Eye (tissue), 1 donor: Measurements from ENCODE around the gene ADAMTS17.

ENCODE experiments used
- DNase-seq: peaks from one replicate; pipeline ENCODE4 v3.0.0-alpha.2; 2015

Gene ADAMTS17

DNA sequence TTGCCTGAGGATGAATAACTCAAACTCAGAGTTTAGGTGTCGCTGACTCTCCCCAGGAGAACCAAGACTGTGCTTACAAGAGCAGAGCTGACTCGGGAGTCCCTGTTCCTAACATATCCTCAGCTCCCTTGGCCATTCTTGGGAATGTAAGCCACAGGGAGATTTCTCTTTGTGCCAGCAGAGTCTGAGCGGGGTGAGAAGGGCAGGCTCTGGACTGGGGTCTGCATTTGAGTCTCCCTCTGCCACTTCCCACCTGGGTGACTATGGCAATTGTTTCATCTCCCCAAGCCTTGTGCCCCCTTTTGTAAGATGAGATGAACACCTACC is 126.0 kb downstream of the ADAMTS17 start:
- DNase-seq: no peak

DNA sequence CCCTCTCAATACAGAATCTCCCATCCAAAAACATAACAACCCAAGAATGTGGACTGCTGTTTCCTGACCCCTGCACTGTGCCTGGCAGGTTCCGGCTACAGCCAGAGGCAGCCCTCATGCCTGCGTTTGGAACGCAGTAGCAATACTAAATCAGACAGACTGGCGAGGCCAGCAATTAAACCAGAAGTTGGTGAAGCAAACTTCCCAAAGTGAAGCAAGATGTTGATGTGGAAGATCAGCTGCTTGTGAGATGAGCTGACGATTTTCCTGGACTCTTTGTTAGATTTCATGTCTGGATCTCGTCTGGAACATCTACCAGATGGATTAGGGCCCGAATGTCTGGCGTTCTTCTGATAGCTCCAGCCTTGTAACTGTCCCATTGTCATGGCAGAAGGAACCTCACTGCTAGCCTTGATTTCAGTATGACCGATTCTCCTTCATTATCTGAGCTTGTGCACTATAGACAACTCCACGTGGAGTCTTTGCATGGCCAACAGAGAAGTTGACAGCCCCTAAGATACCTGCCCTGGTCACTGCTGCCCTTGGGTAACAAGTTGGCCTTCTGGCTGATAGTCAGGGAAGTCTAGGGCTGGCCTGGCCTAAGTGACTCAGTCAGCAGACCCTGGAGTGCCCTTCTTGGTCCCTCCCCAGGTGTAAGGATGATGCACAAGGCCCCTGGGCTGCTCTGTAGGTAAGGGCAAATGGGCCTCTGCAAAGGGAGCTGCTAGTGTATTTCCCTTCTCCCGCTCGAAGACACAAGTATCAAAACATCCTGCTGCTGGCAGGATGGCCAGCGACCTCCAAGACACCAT is 126.5 kb downstream of the ADAMTS17 start:
- no peak for DNase-seq

DNA sequence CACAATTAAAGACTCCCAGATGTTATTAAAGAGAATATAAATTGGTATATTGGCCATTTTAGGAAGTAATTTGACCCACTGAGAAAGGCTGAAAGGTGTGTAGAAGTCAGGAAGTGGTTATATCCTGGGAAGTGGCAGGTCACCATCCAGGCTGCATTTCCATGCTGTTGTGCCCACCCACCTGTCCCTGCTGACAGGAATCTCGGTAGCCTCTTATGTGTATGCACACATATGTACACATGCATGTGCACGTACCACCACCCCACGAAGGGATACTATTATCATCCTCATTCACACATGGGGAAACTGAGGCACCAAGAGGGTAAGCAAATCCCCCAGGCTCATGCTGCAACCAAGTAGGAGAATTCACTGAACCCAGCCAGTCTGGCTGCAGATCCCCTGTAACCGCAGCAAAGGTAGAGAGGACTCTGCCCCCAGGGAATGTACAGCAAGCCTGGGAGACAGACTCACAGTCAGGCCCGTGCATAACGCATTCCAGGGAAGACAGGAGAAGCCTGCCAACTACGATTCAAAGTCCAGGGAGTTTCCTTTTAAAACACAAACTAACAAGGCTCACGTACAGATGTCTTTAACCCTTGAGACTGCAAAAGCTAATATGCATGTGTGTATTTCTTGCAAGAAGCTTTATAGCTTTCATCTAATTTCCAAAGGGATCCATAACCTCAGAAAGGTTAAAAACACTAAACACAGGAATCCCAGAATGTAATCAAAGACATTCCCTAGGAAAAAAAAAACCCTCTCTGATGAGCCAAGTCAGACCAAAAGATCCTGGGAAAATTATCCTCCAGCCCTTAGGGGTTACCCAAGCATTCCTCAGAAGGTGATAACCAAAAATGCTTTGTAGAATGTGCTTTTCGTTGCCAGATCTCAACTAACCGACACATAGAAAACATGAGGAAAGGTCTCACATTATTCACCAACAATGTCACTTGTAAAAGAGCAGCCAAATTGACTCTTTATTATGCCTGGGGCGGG is 129.6 kb downstream of the ADAMTS17 start:
- DNase-seq: no peak

DNA sequence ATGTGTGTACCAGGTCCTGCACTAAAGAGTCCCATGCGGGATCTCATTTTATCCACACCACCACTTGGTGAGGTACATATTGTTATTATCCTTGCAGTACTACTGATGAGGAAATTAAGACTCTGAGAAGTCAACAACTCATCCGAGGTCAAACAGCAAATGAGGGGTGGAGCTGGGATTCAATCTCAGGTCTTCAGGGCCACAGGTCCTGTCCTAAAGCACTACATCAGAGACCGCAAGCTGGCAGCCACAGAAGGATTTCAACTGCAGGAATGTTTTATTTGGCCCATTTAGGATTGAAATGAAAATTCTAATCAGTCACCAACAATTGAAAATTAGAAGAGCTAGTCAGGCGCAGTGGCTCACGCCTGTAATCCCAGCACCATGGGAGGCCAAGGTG is 131.4 kb downstream of the ADAMTS17 start:
- DNase-seq: no peak

DNA sequence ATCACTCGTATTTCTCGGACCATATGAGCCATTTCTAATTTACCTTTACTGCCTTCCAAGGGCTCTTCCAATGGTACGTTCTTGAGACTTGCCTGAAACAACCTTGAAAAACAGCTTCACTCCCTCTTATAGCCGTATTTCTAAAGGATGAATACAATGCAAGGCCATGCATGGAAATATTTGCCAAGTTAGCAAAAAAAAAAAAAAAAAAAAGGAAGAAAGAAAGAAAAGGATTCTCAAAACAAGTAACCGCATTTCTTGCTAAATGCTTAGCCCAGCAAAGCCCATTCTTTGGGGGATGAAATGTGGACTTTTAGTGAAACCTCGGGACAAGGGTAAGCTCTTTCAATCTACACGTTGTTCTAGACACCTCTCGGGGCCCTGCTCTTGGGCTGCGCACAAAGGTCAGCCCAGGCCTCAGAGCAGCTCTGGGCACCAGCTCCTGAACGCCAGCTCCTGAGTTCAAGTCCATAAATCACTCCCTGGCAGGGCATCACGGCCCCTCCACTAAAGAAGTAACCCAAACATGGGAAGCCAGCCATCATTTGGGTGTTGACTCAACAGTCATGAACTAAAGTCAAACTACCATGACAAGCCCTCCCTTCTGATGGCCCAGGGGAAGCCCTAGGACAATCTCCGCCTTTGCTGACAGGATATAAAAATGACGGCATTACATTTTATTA is 132.7 kb downstream of the ADAMTS17 start:
- no peak for DNase-seq

DNA sequence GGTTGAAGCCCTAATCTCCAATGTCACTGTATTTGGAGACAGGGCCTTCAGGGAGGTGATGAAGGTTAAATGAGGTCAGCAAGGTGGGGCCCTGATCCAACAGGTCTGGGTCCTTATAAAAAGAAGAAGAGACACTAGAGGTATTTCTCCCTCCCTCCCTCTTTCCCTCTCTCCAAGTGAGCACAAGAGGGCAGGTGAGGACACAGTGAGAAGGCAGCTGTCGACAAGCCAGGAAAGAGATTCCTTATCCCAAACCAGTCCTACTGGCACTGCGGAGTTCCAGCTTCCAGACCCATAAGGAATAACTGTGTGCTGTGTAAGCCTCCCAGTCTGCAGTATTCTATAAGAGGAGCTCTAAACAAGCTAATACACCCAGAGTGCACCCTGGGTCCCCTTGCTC is 134.7 kb downstream of the ADAMTS17 start:
- DNase-seq: no peak

DNA sequence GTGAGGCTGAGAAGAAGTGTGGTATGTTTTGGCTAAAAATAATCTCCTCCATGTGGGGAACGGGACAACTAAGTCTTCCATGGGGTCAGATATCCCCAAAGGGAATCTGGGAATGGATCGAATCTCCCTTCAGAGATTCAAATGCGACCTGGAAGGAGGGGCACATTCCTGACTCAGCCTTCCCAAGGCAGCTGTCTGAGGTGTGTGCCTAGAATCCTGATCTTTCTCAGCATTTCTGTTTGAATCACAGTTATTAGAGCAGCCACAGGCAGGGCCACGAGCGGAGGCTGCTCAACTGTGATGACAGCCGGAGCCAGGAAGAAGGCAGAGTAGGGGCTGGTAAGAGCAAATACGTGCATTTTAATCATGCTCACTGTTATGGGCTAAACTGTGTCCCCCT is 135.1 kb downstream of the ADAMTS17 start:
- DNase-seq: no peak

DNA sequence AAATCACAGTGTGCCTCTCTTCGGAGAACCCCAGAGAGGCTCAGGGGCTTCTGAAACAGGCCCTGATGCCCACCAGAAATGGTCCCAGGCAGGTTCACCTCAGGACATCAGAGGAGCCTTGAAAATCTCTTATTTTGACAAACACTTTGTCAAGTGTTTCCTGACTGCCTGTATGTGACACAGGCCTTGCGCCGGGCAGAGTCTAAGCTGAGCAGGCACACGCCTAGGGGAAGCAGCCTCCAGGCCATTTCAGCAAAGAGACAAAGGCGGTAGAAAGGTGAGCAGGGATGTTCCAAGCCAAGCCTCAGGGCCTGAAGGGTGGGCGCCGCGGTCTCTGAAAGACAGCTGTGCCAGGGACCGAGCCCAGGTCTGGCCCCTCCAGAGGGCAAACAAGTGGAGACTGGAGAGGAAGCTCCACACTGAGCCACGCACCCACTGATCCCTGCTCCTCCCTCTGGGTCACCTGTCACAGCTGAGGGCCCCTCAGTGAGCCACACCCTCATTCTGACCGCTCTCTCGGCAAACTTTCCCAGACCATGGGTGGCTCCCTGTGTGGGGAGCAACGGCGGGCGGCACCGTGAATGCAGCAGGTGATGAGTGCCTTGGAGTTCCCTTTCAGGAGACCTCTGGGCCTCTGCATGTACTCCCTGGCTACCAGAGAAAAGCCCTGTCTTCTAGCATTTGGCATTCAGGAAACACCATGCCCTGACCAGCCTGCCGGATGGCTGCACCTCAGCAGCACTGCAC is 136.1 kb downstream of the ADAMTS17 start:
- DNase-seq: no peak

DNA sequence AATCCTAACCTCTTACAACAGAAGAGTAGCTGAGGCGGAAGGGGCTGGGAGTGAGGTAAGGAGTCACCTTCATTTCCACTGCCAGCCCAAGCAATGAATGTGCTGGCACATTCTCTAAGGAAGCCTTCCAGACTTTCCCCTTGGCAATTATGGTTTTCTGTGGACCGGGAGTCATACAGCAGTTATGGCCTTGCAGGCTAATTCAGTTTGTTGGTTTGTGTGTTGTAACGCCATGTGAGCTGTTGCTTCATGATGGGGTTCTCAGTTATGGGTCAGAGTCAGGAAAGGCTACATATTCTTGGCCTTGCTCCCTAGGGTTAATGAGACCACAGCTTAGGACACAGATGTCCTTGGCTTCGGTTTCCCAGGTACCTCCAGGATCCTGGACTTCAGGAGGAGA is 137.0 kb downstream of the ADAMTS17 start:
- no peak for DNase-seq

DNA sequence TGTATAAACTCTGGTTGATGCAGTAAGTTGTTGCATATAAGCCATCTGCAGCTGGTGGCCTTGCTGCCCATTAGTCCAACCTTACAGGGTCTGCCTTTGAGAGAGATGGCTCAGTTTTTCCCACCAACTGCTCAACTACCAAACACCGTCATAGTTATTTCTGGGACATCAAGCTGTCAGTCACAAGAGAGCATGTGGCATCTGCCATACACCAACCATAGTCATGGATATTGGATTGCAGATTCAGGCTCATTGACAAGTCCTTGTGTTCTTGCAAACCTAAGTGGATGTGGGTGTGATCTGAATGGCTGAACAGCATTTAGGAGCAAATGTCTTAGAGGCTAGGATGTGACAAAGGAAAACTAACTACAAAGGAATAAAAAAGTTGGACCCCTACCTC is 137.6 kb downstream of the ADAMTS17 start:
- no peak for DNase-seq

DNA sequence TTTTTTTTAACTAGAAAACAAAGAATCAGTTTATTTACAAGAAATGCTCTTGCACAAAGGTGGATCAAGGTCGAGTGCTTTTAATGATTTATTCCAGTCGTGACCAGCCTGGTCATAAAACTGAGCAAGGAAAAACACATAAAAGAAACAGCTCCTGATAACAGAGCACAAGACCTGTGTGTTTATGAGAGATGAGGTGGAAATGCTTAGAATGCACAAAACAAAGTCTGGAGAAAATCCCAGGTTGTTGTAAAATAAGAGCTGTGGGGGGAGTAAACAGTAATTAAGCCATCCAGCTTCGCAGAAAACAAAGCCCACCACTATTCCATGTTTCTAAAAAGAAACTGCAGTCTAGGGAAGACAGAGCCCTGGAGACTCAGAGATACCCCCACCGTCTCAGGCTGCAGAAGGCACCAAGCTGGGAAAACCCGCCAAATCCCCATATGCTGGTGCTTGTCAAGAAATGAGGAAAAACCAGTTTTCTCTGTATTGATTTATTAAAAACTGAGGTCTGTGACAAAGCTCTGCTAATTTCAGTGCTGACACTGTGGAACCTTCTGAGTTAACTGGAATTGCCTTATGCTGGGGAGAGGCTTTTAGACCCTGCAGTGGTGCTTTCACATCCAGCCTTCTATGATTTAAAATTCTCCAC is 139.3 kb downstream of the ADAMTS17 start:
- peak; percentile 40 for DNase-seq

DNA sequence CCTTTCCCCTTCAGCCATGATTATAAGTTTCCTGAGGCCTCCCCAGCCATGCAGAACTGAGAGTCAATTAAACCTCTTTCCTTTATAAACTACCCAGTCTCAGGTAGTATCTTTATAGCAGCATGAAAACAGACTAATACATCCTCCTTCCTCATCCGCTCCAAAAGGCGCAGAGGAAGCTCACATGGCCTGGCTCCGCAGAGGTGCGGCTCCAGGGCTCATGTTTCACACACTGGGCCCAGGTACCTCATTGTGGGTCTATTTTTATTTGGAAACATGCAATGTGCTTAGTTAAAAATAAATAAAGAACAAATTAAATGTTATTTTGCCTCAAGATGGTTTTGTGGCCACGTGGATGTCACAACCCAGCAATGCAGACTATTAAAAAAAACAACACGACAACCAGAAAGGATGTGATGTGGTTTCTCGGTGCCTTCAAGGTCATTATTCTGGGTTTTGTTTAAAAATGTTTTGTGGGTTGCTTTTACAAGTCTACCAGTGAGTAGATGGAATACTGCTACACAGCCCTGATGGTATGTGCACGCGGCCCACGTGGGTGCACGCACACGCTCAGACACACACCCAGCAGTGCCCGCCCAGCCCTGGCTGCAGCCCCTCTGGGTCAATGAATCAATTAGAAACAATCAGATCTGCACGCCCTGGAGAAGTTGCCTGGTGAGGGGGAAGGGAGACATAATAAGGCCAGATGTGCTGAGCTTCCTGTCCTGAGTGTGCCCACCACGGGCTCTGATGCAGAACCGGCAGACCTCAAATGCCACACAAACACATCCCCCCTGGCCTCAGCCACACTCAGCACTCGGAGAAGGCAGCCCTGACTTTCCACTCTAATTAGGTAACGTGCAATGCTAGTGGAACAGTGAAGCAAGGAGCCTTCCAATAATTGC is 140.1 kb downstream of the ADAMTS17 start:
- DNase-seq: peak; percentile 69

DNA sequence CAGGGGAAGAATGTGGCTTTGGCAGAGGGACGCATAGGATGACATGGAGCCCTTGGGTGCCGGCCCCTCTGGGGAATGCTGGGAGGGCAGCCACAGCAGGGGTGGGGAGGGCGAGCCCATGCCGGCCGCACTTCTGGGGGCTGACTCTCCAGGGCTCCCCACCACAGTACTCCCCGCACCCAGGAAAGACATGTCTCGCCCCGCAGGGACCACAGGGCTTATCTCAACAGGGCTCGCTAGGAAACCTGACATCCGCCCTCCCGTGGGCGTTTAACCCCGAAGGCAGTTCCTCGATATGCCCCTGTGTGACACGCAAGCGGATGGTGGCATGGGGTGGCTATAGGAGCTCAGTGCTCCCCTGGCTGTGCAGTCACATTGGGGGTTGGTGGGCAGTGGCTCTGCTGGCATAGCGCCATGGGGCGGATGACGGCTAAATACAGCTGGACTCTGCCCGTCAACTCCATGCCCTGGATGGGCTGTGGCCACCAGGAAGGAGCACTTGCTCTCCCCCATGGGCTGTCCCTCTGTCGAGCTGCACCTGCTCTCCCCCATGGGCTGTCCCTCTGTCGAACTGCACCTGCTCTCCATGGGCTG is 141.4 kb downstream of the ADAMTS17 start:
- no peak for DNase-seq

DNA sequence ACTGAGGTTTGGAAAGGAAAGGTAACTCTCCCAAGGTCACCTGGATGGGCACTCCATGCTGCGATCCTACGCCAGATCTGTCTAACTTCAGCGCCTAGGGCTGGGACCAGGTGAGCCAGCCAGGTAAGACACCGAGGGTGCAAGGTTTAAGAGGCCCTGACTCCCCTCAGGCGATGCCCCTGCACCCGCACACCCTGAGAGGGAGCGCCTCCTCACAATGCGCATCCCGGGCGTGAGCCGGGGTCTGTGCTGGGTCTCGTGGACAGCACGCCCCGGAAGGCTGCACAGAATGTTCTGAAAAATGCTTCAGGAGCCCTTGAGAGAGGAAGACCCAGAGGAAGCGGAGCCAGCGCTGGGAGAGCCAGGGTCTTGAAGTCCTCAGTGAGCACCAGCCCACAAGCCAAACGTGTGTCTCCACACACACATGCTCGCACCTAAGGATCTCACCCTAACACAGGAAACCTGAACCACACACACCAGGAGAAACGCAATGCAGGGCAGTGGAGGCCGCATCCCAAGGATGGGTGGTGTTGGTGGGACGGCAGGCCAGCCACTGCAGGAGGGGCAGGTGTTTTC is 142.0 kb downstream of the ADAMTS17 start:
- no peak for DNase-seq

DNA sequence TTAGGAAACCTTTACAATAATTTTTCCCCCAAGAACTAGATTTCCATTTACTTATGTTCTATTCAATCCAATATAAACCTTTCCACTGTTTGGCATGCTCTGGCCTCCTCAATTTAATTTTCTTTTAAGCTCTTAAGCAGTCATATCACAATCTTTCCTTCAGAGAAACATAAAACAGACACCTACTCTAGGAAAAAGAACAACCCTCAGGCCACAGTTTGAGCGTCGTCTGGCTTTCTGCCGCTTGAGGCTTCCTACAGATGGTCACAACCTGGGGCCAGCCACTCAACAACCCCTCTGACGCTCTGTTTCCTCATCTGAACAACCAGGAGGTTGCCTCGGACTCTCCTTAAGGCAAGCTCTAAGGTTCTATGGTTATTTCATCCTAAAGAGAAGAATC is 143.3 kb downstream of the ADAMTS17 start:
- DNase-seq: no peak

DNA sequence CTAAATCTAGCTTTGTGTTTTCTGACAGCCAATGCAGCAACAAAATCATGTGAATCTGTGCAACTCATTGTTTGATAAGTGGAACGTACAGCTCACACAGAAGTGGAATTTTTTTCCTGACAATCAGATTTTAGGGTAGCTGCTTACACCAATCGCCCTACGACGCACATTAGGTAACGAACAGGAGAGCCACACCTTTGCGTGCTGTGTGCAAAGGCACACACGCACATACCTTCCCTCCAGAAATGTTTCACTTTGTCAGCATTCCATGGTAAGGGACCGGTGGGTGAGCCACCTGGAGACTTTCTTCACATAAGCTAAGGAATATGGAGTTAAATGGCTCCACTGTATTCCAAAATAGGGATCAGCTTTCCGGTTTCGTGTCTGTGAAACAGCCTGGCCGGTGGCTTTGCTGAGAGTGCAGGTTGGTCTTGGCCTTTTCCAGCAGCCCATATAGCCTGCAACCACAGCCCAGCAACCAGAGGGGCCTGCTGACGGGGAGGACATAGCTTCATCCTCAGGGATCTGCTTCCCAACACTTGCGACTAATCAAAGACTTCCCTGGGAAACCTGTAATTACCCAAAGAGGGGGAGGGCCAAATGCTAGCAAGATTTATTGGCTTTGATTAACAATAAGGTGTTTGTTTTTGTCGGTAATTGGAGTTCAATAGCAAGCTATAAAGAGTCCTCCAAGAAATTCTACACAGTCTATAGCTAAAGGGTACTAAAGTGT is 145.3 kb downstream of the ADAMTS17 start:
- DNase-seq: peak; percentile 4

DNA sequence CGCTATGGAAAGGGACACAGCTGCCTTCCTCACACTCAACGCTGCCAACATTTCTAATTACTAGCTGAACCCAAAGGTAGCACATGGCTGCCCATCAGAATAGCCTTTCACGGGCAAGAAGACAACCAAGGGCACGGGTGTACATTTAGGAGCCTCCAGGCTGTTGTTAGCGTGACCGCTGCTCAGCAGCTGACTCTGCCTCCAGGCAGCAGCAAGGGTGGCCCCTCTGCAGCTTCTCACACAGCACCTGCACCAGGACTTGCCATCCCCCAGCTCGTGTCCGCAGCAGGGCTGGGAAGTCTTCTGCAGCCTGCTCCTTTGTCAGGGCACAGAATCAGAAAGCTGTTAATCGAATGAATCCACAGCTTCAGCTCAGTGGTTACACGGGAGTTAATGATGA is 146.8 kb downstream of the ADAMTS17 start:
- peak; percentile 34 for DNase-seq

DNA sequence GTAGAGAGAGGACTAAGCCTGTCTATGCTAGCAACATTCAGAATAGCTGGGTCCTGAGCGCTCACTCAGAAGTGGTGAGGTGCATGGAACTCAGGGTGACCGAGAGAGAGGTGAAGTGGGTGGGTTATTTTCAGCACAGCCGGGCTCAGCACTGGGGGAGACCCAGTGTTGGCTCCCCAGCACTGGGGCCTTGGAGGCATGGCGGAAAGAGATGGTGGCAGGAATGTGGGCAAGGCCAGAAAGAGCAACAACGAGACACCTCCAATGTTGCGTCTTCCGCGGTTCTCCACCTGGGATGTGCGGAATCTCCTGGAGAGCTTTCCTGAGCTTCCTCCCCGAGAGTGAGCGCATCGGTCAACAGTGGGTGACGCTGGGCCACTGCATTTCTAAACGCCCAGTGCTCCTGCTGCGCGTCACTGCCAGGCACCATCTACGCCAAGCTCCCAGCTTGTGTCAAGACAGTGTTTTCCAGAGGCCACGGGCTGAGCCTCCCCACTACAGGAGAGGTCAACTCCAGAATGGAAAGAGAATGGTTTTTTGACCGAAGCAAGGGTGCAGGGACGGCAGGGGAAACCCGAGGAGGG is 148.4 kb downstream of the ADAMTS17 start:
- no peak for DNase-seq
